CD14-positive monocyte (primary cell): Measurements from ENCODE around the gene EGFLAM. TPM values are rescaled to one million over a fixed set of nuclear protein-coding genes. Genes with fewer than 3 reads are reported as not detected.
A peak's percentile ranks its signal among the peaks of the same experiment; 100 is the strongest.

ENCODE experiments used
- DNase-seq, 3 donors: peaks; one replicate each; pipeline ENCODE4 v3.0.0-alpha.2; 2011 to 2022
- H2AFZ ChIP-seq: 2 replicates; pipeline ENCODE4 v1.6.0; 2012; ENCODE audit warnings: mild to moderate bottlenecking, low read depth, low read length, inconsistent platforms; ENCODE audit not compliant: insufficient read depth, poor library complexity, severe bottlenecking
- H3K27ac ChIP-seq, 2 donors: 1 replicate in 1 of 2; 2 replicates in 1 of 2; pipeline ENCODE4 v1.5.1; 2012 to 2013; ENCODE audit warnings: low read length in 2 of 2, control low read depth in 1 of 2, inconsistent platforms in 1 of 2, low read depth in 1 of 2, mild to moderate bottlenecking in 1 of 2
- H3K27me3 ChIP-seq, 2 donors: one replicate each; pipeline versions ENCODE4 v1.6.0 to v1.6.1; 2011 to 2013; ENCODE audit warnings: low read length in 2 of 2; ENCODE audit not compliant: control insufficient read depth in 2 of 2, insufficient read depth in 2 of 2
- H3K36me3 ChIP-seq, 2 donors: replicated peaks in 1 of 2; 1 replicate in 1 of 2; 2 replicates in 1 of 2; pipeline versions ENCODE4 v1.5.1 to v1.6.1; 2012 to 2013; ENCODE audit warnings: low read length in 2 of 2, control low read depth in 1 of 2, inconsistent platforms in 1 of 2, mild to moderate bottlenecking in 1 of 2; ENCODE audit not compliant: insufficient read depth in 2 of 2, control insufficient read depth in 1 of 2
- H3K4me1 ChIP-seq, 2 donors: 1 replicate in 1 of 2; 2 replicates in 1 of 2; pipeline versions ENCODE4 v1.5.1 to v1.6.1; 2012 to 2013; ENCODE audit warnings: low read length in 2 of 2, control low read depth in 1 of 2, inconsistent platforms in 1 of 2, mild to moderate bottlenecking in 1 of 2, moderate library complexity in 1 of 2; ENCODE audit not compliant: insufficient read depth in 2 of 2, control insufficient read depth in 1 of 2
- H3K4me2 ChIP-seq: replicated peaks from 2 replicates; pipeline ENCODE3; 2012; ENCODE audit warnings: low read length, moderate library complexity, mild to moderate bottlenecking; ENCODE audit not compliant: poor library complexity, severe bottlenecking; ENCODE audit errors: extremely low read depth
- H3K4me3 ChIP-seq, 3 experiments: fragments of 200-600 bp in 1 of 3; sonication (generic) in 1 of 3; replicated peaks in 1 of 3; 1 replicate in 2 of 3; 2 replicates in 1 of 3; pipeline ENCODE4 v1.5.1; 2011 to 2013; ENCODE audit warnings: low read length in 3 of 3, mild to moderate bottlenecking in 3 of 3, control low read depth in 2 of 3, low read depth in 2 of 3, inconsistent platforms in 1 of 3, moderate library complexity in 1 of 3
- H3K79me2 ChIP-seq: 2 replicates; pipeline ENCODE4 v1.6.0; 2012; ENCODE audit warnings: mild to moderate bottlenecking, control low read depth, inconsistent platforms, low read length, moderate library complexity; ENCODE audit not compliant: insufficient read depth
- H3K9ac ChIP-seq: 2 replicates; pipeline ENCODE4 v1.6.0; 2017; ENCODE audit warnings: low read length, mild to moderate bottlenecking; ENCODE audit not compliant: insufficient read depth, poor library complexity, severe bottlenecking
- H3K9me3 ChIP-seq, 2 donors: replicated peaks in 1 of 2; 1 replicate in 1 of 2; 2 replicates in 1 of 2; pipeline versions ENCODE4 v1.5.1 to v1.6.1; 2012 to 2013; ENCODE audit warnings: low read length in 2 of 2, control low read depth in 1 of 2; ENCODE audit not compliant: control insufficient read depth in 1 of 2, insufficient read depth in 1 of 2
- H4K20me1 ChIP-seq: 2 replicates; pipeline ENCODE4 v1.6.0; 2012; ENCODE audit warnings: mild to moderate bottlenecking, low read length, control low read depth, moderate library complexity; ENCODE audit not compliant: insufficient read depth
- H3K27ac Mint-ChIP-seq, 7 donors: one replicate each; pipeline ENCODE4 v1.8.0; 2020; ENCODE audit warnings: mild to moderate bottlenecking in 7 of 7, mixed read lengths in 7 of 7, moderate library complexity in 6 of 7, inconsistent platforms in 2 of 7
- H3K27me3 Mint-ChIP-seq, 3 donors: one replicate each; pipeline ENCODE4 v1.8.0; 2021 to 2022; ENCODE audit warnings: low read depth in 3 of 3, mild to moderate bottlenecking in 3 of 3, mixed read lengths in 3 of 3, moderate library complexity in 3 of 3, inconsistent platforms in 1 of 3
- H3K36me3 Mint-ChIP-seq, 2 donors: one replicate each; pipeline ENCODE4 v1.8.0; 2020; ENCODE audit warnings: mixed read lengths in 2 of 2, inconsistent platforms in 1 of 2, mild to moderate bottlenecking in 1 of 2
- H3K4me1 Mint-ChIP-seq: one replicate; pipeline ENCODE4 v1.8.0; 2020; ENCODE audit warnings: mild to moderate bottlenecking, mixed read lengths
- H3K4me3 Mint-ChIP-seq, 2 donors: one replicate each; pipeline ENCODE4 v1.8.0; 2020; ENCODE audit warnings: mild to moderate bottlenecking in 2 of 2, mixed read lengths in 2 of 2, moderate library complexity in 1 of 2
- H3K9me3 Mint-ChIP-seq, 7 donors: one replicate each; pipeline ENCODE4 v1.8.0; 2020 to 2022; ENCODE audit warnings: mixed read lengths in 7 of 7, mild to moderate bottlenecking in 6 of 7, moderate library complexity in 6 of 7, inconsistent platforms in 2 of 7
- WGBS: methylation state at CpG from one replicate; pipeline ENCODE4 v1.1.5; 2013; ENCODE audit warnings: missing lambda C conversion rate; ENCODE audit not compliant: insufficient coverage; 5-methylcytosine and 5-hydroxymethylcytosine counted together
- intact Hi-C, 2 donors: fragments of 100-400 bp; cut with micrococcal nuclease; formaldehyde crosslinking; loops; one replicate each; pipeline versions ENCODE4 v1.15.0 to v1.15.1; 2023
- polyA plus RNA-seq, 3 donors: library from polyadenylated mRNA; depleted of rRNA in 1 of 3; unstranded in 2 of 3; stranded (reverse) in 1 of 3; fragments of 300-500 nt in 2 of 3; fragments of >200 nt in 1 of 3; fragmentation: Illumina TruSeq in 2 of 3; gene quantifications; 1 replicate in 2 of 3; 2 replicates in 1 of 3; pipeline ENCODE4 v1.2.3, GENCODE V29; 2012 to 2021
- TF ChIP-seq, protein P1 (sequence below): fragments of 200-600 bp; IDR thresholded peaks from one replicate; pipeline ENCODE4 v1.8.0; 2022; ENCODE audit warnings: antibody characterized with exemption, mild to moderate bottlenecking

EGFLAM gene
- polyA plus RNA-seq, 3 donors = not detected

DNA sequence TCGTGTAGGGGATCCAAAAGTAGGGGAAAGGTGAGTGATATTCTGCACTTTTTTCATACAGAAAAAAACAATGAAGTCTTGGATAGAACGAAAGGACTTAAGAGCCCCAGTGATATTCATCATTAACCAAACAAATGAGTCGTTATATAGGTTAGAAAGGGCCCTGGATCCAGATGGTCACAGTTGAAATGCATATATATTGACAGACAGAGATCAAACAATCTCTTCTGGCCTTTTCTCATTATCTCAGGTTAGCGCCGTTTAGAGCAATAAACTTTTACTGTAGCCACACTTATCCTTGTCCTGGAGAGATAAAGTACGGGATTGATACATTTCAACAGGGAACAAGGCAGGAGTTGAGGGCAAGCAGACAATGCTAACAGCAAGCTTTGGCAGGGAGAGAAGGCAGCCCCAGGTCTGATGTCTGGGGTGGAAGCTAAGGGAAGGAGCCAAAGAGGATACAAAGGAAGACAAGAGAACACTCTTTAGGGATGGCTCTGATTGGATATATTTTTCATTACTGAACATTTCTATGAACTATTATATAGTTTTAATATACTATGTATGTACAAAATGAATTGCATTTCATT lies 221.1 kb downstream of the EGFLAM start:
- H4K20me1 ChIP-seq = no peaks in the 10 kb centered on the region
- TF ChIP-seq, protein P1, sequence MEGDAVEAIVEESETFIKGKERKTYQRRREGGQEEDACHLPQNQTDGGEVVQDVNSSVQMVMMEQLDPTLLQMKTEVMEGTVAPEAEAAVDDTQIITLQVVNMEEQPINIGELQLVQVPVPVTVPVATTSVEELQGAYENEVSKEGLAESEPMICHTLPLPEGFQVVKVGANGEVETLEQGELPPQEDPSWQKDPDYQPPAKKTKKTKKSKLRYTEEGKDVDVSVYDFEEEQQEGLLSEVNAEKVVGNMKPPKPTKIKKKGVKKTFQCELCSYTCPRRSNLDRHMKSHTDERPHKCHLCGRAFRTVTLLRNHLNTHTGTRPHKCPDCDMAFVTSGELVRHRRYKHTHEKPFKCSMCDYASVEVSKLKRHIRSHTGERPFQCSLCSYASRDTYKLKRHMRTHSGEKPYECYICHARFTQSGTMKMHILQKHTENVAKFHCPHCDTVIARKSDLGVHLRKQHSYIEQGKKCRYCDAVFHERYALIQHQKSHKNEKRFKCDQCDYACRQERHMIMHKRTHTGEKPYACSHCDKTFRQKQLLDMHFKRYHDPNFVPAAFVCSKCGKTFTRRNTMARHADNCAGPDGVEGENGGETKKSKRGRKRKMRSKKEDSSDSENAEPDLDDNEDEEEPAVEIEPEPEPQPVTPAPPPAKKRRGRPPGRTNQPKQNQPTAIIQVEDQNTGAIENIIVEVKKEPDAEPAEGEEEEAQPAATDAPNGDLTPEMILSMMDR = no peak
- H3K4me3 Mint-ChIP-seq = peak overlapping the region in 1 of 2 donors; percentile 64
- intact Hi-C loops = no loop called here
- no peak overlapping the region for H3K27ac Mint-ChIP-seq
- H3K36me3 Mint-ChIP-seq = no peaks in the 10 kb centered on the region
- H3K36me3 ChIP-seq = no peaks in the 10 kb centered on the region
- peaks cover 88 to 91% of the 10 kb centered on the region in 2 donors for H3K27me3 ChIP-seq
- no peak overlapping the region for H2AFZ ChIP-seq
- H3K27me3 Mint-ChIP-seq = peaks cover 63 to 83% (median 63%) of the 10 kb centered on the region in 3 donors
- H3K4me2 ChIP-seq = no peak overlapping the region
- H3K9ac ChIP-seq = no peak overlapping the region
- no peak for DNase-seq
- H3K4me1 Mint-ChIP-seq = no peaks in the 10 kb centered on the region
- no peak overlapping the region for H3K27ac ChIP-seq
- no peaks in the 10 kb centered on the region for H3K79me2 ChIP-seq
- no peaks in the 10 kb centered on the region for H3K9me3 ChIP-seq
- peaks cover 0 to 5% (median 0%) of the 10 kb centered on the region in 7 donors for H3K9me3 Mint-ChIP-seq
- H3K4me1 ChIP-seq = no peaks in the 10 kb centered on the region
- WGBS = 100% methylated on average over 1 of the region's 6 CpGs
- H3K4me3 ChIP-seq = no peak overlapping the region

DNA sequence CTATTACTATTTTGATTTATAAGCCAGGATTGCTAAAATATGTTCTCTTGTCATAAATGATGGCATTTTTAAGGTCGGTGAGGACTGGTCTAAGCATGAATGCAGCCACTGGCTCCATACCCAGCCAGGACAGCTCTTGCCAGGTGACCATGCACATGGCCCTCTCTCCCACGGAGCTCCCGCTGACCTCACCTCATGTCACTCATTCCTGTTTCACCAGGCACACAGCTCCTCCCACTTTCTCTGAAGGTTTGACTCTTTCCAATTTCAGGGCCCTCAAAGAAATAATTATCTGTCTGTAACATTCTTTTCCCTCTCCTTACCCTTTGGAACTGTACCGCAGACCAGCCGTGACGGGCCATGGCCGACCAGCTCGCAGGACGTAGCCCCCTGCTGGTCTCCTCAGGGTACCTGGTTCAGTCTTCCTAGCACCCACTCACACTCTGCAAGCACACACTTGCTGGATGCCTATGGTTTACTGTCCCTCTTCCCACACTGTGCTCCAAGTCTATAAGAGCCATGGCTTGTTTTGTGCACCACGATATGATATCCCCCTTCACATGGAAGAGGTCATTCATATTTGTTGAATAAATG lies 225.5 kb downstream of the EGFLAM start:
- peaks cover 59 to 83% (median 65%) of the 10 kb centered on the region in 3 donors for H3K27me3 Mint-ChIP-seq
- H3K9me3 Mint-ChIP-seq = peaks cover 0 to 5% (median 0%) of the 10 kb centered on the region in 7 donors
- H3K4me2 ChIP-seq = no peak overlapping the region
- DNase-seq = no peak
- no peak overlapping the region for H3K27ac Mint-ChIP-seq
- no peak overlapping the region for H3K4me3 ChIP-seq
- no peaks in the 10 kb centered on the region for H3K36me3 ChIP-seq
- H3K36me3 Mint-ChIP-seq = no peaks in the 10 kb centered on the region
- intact Hi-C loops = no loop called here
- H3K4me1 ChIP-seq = no peaks in the 10 kb centered on the region
- TF ChIP-seq, protein P1 = no peak
- H3K4me3 Mint-ChIP-seq = peak overlapping the region in 1 of 2 donors; percentile 50
- H3K27ac ChIP-seq = no peak overlapping the region
- 96% methylated on average over 8 of the region's 10 CpGs for WGBS
- no peak overlapping the region for H3K9ac ChIP-seq
- H3K27me3 ChIP-seq = peaks cover 77 to 91% of the 10 kb centered on the region in 2 donors
- no peaks in the 10 kb centered on the region for H4K20me1 ChIP-seq
- no peak overlapping the region for H2AFZ ChIP-seq
- H3K4me1 Mint-ChIP-seq = no peaks in the 10 kb centered on the region
- no peaks in the 10 kb centered on the region for H3K9me3 ChIP-seq
- no peaks in the 10 kb centered on the region for H3K79me2 ChIP-seq
